ENCODE results near the gene PPFIA3.

Gene PPFIA3

GRCh38 chr19:49155820-49156346, 36.5 kb downstream of the PPFIA3 start:
- no peak for DNase-seq (ENCODE audit: low read depth in 2 of 2)
- no peak overlapping the region for H3K4me3 ChIP-seq (replicated peaks in 1 of 2; ENCODE audit: low read depth in 2 of 2, low read length in 2 of 2)
- no peak for TF ChIP-seq CTCF (IDR thresholded peaks at IDR 0.05; ENCODE audit: low read depth, low read length)

DNA sequence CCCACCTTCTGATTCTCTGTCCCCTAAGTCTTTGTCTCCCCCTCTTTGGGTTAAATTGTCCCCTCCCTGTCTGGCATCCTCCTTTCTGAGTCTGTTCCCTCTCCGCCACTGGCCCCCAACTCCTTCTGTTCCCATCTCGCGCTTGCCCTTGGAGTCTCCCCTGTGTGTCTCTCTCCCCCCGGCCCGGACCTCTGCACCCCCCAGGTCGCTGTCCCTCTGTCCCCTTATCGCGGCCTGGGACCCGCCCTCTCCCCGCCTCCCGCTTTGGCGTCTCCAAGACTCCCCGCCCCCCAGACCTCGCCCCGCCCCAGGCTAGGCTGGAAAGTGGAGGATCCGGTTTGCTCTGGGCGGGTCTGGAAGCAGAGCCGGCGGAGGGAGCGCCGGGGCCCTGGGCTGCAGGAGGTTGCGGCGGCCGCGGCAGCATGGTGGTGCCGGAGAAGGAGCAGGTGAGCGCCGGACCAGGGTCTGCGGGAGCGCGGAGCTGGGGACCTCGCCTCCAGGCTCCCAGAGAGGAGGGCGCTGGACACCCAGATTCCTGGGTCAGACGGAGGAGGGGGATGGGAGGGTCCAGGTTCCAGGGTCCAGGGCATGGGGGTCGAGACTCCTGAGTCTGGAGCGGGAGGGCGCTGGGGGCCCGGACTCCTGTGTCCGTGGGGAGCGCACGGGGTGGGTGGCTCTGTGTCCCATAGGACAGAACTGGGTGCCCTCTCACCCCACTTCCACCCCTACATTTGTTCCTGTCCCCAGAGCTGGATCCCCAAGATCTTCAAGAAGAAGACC, 38.3 kb downstream of the PPFIA3 start, which contains the start of gene TRPM4:
TSS of gene TRPM4 (plus strand) at position 348 of the 780 bp plus-strand sequence. CDS start at position 423, 75 bp downstream.
- peak within 1 kb of the TSS; percentile 98 for H3K4me3 ChIP-seq (replicated peaks in 1 of 2; ENCODE audit: low read depth in 2 of 2, low read length in 2 of 2)
- peak; percentile 70 to 82 for DNase-seq (ENCODE audit: low read depth in 2 of 2)
- TF ChIP-seq CTCF (IDR thresholded peaks at IDR 0.05; ENCODE audit: low read depth, low read length), result no peak

- no peak for TF ChIP-seq CTCF (IDR thresholded peaks at IDR 0.05; ENCODE audit: low read depth, low read length)
- no peak for DNase-seq (ENCODE audit: low read depth in 2 of 2)
These were observed 41.3 kb downstream of the PPFIA3 start for GRCh38 chr19:49160450-49161189.

DNA sequence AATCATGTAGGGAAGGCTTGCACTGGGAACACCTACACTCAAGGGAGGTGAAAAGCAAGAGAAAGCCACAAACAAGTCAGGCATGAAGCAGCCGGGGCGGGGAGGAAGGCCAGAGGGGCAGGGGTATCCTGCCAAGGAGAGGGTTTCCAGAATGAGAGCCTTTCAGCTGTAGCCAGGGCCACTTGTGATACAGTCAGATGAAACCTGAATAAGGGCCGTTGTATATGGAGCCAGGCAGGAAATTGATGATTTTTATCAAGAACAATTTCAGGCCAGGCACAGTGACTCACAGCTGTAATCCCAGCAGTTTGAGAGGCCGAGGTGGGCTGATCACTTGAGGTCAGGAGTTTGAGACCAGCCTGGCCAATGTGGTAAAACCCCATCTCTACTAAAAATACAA, 42.6 kb downstream of the PPFIA3 start:
- no peak for TF ChIP-seq CTCF (IDR thresholded peaks at IDR 0.05; ENCODE audit: low read depth, low read length)
- no peak overlapping the region for H3K4me3 ChIP-seq (replicated peaks in 1 of 2; ENCODE audit: low read depth in 2 of 2, low read length in 2 of 2)
- peak in 1 of 2 donors; percentile 44 for DNase-seq (ENCODE audit: low read depth in 2 of 2)

More at GRCh38 chr19:49160450-49161189, 41.3 kb downstream of the PPFIA3 start:
- no peak overlapping the region for H3K4me3 ChIP-seq (replicated peaks in 1 of 2; ENCODE audit: low read depth in 2 of 2, low read length in 2 of 2)

GRCh38 chr19:49165111-49165750, 45.9 kb downstream of the PPFIA3 start:
- TF ChIP-seq CTCF (IDR thresholded peaks at IDR 0.05; ENCODE audit: low read depth, low read length), result no peak
- H3K4me3 ChIP-seq (replicated peaks in 1 of 2; ENCODE audit: low read depth in 2 of 2, low read length in 2 of 2), result no peak overlapping the region
- DNase-seq (ENCODE audit: low read depth in 2 of 2), result no peak

GRCh38 chr19:49165865-49166301, 46.5 kb downstream of the PPFIA3 start:
- no peak for DNase-seq (ENCODE audit: low read depth in 2 of 2)
- no peak for TF ChIP-seq CTCF (IDR thresholded peaks at IDR 0.05; ENCODE audit: low read depth, low read length)
- H3K4me3 ChIP-seq (replicated peaks in 1 of 2; ENCODE audit: low read depth in 2 of 2, low read length in 2 of 2), result no peak overlapping the region
